MCF 10A (cell line): Measurements from ENCODE around the gene DHRS3. TPM values are rescaled to one million over a fixed set of nuclear protein-coding genes. Genes with fewer than 3 reads are reported as not detected.

Experiments used
- BruUV-seq: library from RNA; stranded (reverse); fragments of 400-500 nt; replicated peaks from 2 replicates; lab custom pipeline; 2021; lab: Mats Ljungman, UMichigan
- CTCF ChIA-PET: fragments of 300-600 bp; sonication (Branson Sonifier 250); formaldehyde crosslinking; extraction: SDS; loops from one replicate; lab custom pipeline; 2021; ENCODE audit warnings: antibody characterized with exemption, inconsistent platforms; lab: Yijun Ruan, JAX
- POLR2A ChIA-PET: fragments of 300-600, 350-650 bp; sonication (Branson Sonifier 250); formaldehyde crosslinking; extraction: SDS; loops from one replicate; lab custom pipeline; 2020; ENCODE audit warnings: antibody characterized with exemption, inconsistent platforms; lab: Yijun Ruan, JAX
- DNase-seq: peaks from one replicate; pipeline ENCODE4 v3.0.0-alpha.2; 2018; ENCODE audit not compliant: unreplicated experiment
- H3K27ac Mint-ChIP-seq: one replicate; pipeline ENCODE4 v1.8.0; 2022; ENCODE audit warnings: mild to moderate bottlenecking, low read depth, mixed read lengths; ENCODE audit not compliant: unreplicated experiment
- H3K27me3 Mint-ChIP-seq: one replicate; pipeline ENCODE4 v1.8.0; 2022; ENCODE audit warnings: mixed read lengths; ENCODE audit not compliant: insufficient read depth, unreplicated experiment
- H3K36me3 Mint-ChIP-seq: one replicate; pipeline ENCODE4 v1.8.0; 2022; ENCODE audit warnings: mild to moderate bottlenecking, moderate library complexity, mixed read lengths; ENCODE audit not compliant: insufficient read depth, unreplicated experiment
- H3K4me1 Mint-ChIP-seq: one replicate; pipeline ENCODE4 v1.8.0; 2022; ENCODE audit warnings: mixed read lengths; ENCODE audit not compliant: insufficient read depth, unreplicated experiment
- H3K4me3 Mint-ChIP-seq: one replicate; pipeline ENCODE4 v1.8.0; 2022; ENCODE audit warnings: mild to moderate bottlenecking, moderate library complexity, mixed read lengths; ENCODE audit not compliant: unreplicated experiment
- H3K9me3 Mint-ChIP-seq: one replicate; pipeline ENCODE4 v1.8.0; 2022; ENCODE audit warnings: mixed read lengths; ENCODE audit not compliant: unreplicated experiment
- intact Hi-C: fragments of 100-400 bp; cut with micrococcal nuclease; formaldehyde crosslinking; loops from 2 replicates; pipeline ENCODE4 v1.14.1; 2022
- total RNA-seq: library from RNA; stranded (reverse); gene quantifications from 2 replicates; pipeline ENCODE4 v1.2.3, GENCODE V29; 2022
- TF ChIP-seq, protein P1 (sequence below): fragments of 200-600 bp; IDR thresholded peaks from one replicate; pipeline ENCODE4 v1.8.0; 2022; ENCODE audit warnings: antibody characterized with exemption, mild to moderate bottlenecking; ENCODE audit not compliant: unreplicated experiment

Gene DHRS3
- total RNA-seq, 1 experiment from 2014 or later = 1.4 TPM

- ChIA-PET POLR2A (no interaction called here), CTCF (interaction anchor here (0.5 kb wide), 1 partner anchor 24 kb away, joined by 3 read pairs; no protein-coding TSS in a partner anchor)
- H3K27me3 Mint-ChIP-seq = no peaks in the 10 kb centered on the region
- intact Hi-C loops = no loop called here
- H3K9me3 Mint-ChIP-seq = no peaks in the 10 kb centered on the region
- TF ChIP-seq, protein P1, sequence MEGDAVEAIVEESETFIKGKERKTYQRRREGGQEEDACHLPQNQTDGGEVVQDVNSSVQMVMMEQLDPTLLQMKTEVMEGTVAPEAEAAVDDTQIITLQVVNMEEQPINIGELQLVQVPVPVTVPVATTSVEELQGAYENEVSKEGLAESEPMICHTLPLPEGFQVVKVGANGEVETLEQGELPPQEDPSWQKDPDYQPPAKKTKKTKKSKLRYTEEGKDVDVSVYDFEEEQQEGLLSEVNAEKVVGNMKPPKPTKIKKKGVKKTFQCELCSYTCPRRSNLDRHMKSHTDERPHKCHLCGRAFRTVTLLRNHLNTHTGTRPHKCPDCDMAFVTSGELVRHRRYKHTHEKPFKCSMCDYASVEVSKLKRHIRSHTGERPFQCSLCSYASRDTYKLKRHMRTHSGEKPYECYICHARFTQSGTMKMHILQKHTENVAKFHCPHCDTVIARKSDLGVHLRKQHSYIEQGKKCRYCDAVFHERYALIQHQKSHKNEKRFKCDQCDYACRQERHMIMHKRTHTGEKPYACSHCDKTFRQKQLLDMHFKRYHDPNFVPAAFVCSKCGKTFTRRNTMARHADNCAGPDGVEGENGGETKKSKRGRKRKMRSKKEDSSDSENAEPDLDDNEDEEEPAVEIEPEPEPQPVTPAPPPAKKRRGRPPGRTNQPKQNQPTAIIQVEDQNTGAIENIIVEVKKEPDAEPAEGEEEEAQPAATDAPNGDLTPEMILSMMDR = no peak
- BruUV-seq = no TSS peak
- no peak overlapping the region for H3K27ac Mint-ChIP-seq
- no peak overlapping the region for H3K4me3 Mint-ChIP-seq
- DNase-seq = no peak
- no peaks in the 10 kb centered on the region for H3K36me3 Mint-ChIP-seq
- peaks cover 13% of the 10 kb centered on the region for H3K4me1 Mint-ChIP-seq
Measured at GRCh38 chr1:12577020-12577419, 41.0 kb downstream of the DHRS3 start.

- Mint-ChIP-seq H3K27me3 (no peaks in the 10 kb centered on the region), H3K9me3 (no peaks in the 10 kb centered on the region), H3K27ac (no peak overlapping the region), H3K4me1 (peaks cover 13% of the 10 kb centered on the region), H3K4me3 (no peak overlapping the region), H3K36me3 (no peaks in the 10 kb centered on the region)
- BruUV-seq = no TSS peak
- ChIA-PET POLR2A (interaction anchor here (1.2 to 2.1 kb wide), 2 partner anchors 21 to 96 kb away, joined by 5 to 8 read pairs; no protein-coding TSS in a partner anchor), CTCF (interaction anchor here (1.0 kb wide), 1 partner anchor 9 kb away, joined by 4 read pairs; no protein-coding TSS in a partner anchor)
- intact Hi-C loops = no loop called here
- TF ChIP-seq, protein P1 = no peak
- no peak for DNase-seq
Measured at GRCh38 chr1:12574757-12575139, 43.3 kb downstream of the DHRS3 start.

- Mint-ChIP-seq H3K4me1 (peaks cover 13% of the 10 kb centered on the region), H3K4me3 (no peak overlapping the region), H3K9me3 (no peaks in the 10 kb centered on the region), H3K27me3 (no peaks in the 10 kb centered on the region), H3K36me3 (no peaks in the 10 kb centered on the region), H3K27ac (no peak overlapping the region)
- POLR2A ChIA-PET = interaction anchor here (0.7 to 2.1 kb wide), 3 partner anchors 23 to 95 kb away, joined by 3 to 8 read pairs (median 5); no protein-coding TSS in a partner anchor
- DNase-seq = no peak
- no TSS peak for BruUV-seq
- TF ChIP-seq, protein P1 = no peak
- intact Hi-C loops = no loop called here
- CTCF ChIA-PET = no interaction called here
Measured at GRCh38 chr1:12573015-12573825, 44.8 kb downstream of the DHRS3 start.

- DNase-seq = peak; percentile 68
- no TSS peak for BruUV-seq
- Mint-ChIP-seq H3K9me3 (no peaks in the 10 kb centered on the region), H3K4me3 (no peak overlapping the region), H3K27me3 (no peaks in the 10 kb centered on the region), H3K27ac (no peak overlapping the region), H3K4me1 (peaks cover 13% of the 10 kb centered on the region), H3K36me3 (no peaks in the 10 kb centered on the region)
- ChIA-PET CTCF (no interaction called here), POLR2A (interaction anchor here (0.7 kb wide), 1 partner anchor 46 kb away, joined by 3 read pairs; no protein-coding TSS in a partner anchor)
- intact Hi-C loops = no loop called here
- TF ChIP-seq, protein P1 = no peak
Measured at GRCh38 chr1:12572522-12572921, 45.5 kb downstream of the DHRS3 start.
